B cell (primary cell): ENCODE data around the gene GALC. TPM values are rescaled to one million over a fixed set of nuclear protein-coding genes. Genes with fewer than 3 reads are reported as not detected.

ENCODE experiments used
- ATAC-seq: fragments of 200-7000 bp; cut with Tn5 transposase; one replicate; pipeline ENCODE4 v1.10.0; 2021; ENCODE audit warnings: low read depth, mild to moderate bottlenecking, moderate number of reproducible peaks, moderate library complexity
- CTCF ChIA-PET: fragments of 350-600 bp; sonication (Branson Sonifier 250); formaldehyde crosslinking; loops from one replicate; lab custom pipeline; 2021; ENCODE audit warnings: antibody characterized with exemption, inconsistent platforms; lab: Charles Lee
- POLR2A ChIA-PET: fragments of 350-600 bp; sonication (Branson Sonifier 250); formaldehyde crosslinking; loops from one replicate; lab custom pipeline; 2021; ENCODE audit warnings: antibody characterized with exemption; lab: Charles Lee
- DNase-seq: peaks from one replicate; pipeline ENCODE4 v3.0.0; 2013
- H2AFZ ChIP-seq: 2 replicates; pipeline ENCODE4 v1.6.1; 2012; ENCODE audit warnings: mild to moderate bottlenecking, low read depth, low read length; ENCODE audit not compliant: insufficient read depth, poor library complexity, severe bottlenecking
- H3K27ac ChIP-seq, 2 donors: 1 replicate in 1 of 2; 2 replicates in 1 of 2; pipeline ENCODE4 v1.5.1; 2012 to 2013; ENCODE audit warnings: low read length in 2 of 2, mild to moderate bottlenecking in 2 of 2, moderate library complexity in 1 of 2
- H3K27me3 ChIP-seq, 4 experiments: fragments of 200-600 bp in 1 of 4; sonication (generic) in 1 of 4; replicated peaks in 1 of 4; 1 replicate in 2 of 4; 2 replicates in 2 of 4; pipeline versions ENCODE4 v1.6.1 to v1.7.0; 2013 to 2016; ENCODE audit warnings: low read length in 3 of 4, mild to moderate bottlenecking in 2 of 4, mixed read lengths in 1 of 4, moderate library complexity in 1 of 4; ENCODE audit not compliant: insufficient read depth in 4 of 4, control insufficient read depth in 3 of 4; ENCODE audit errors: control extremely low read depth in 1 of 4
- H3K36me3 ChIP-seq, 2 experiments: replicated peaks in 1 of 2; 1 replicate in 1 of 2; 2 replicates in 1 of 2; pipeline versions ENCODE4 v1.6.1 to v1.7.1; 2013; ENCODE audit warnings: low read length in 1 of 2; ENCODE audit not compliant: insufficient read depth in 2 of 2, control insufficient read depth in 1 of 2; ENCODE audit errors: control extremely low read depth in 1 of 2, extremely low read depth in 1 of 2
- H3K4me1 ChIP-seq, 2 donors: fragments of 200-600 bp in 1 of 2; sonication (generic) in 1 of 2; 1 replicate in 1 of 2; 2 replicates in 1 of 2; pipeline versions ENCODE4 v1.5.1 to v1.6.1; 2013 to 2017; ENCODE audit warnings: low read length in 2 of 2; ENCODE audit not compliant: control insufficient read depth in 2 of 2, insufficient read depth in 2 of 2
- H3K4me2 ChIP-seq: replicated peaks from 2 replicates; pipeline ENCODE3; 2012; ENCODE audit warnings: mild to moderate bottlenecking, low read depth, low read length; ENCODE audit not compliant: poor library complexity, severe bottlenecking
- H3K4me3 ChIP-seq, 5 experiments: fragments of 200-600 bp in 1 of 5; sonication (generic) in 1 of 5; 1 replicate in 3 of 5; 2 replicates in 2 of 5; pipeline versions ENCODE4 v1.5.1 to v1.7.0; 2011 to 2016; ENCODE audit warnings: low read length in 4 of 5, mild to moderate bottlenecking in 4 of 5, low read depth in 2 of 5, control low read depth in 1 of 5, moderate library complexity in 1 of 5; ENCODE audit not compliant: insufficient read depth in 1 of 5; ENCODE audit errors: control extremely low read depth in 1 of 5, extremely low read depth in 1 of 5
- H3K79me2 ChIP-seq: fragments of 200-600 bp; sonication (generic); one replicate; pipeline ENCODE4 v1.6.0; 2016; ENCODE audit warnings: low read length; ENCODE audit not compliant: control insufficient read depth, insufficient read depth
- H3K9ac ChIP-seq: fragments of 200-600 bp; sonication (generic); 2 replicates; pipeline ENCODE4 v1.6.1; 2017; ENCODE audit warnings: mild to moderate bottlenecking, low read length, moderate library complexity
- H3K9me3 ChIP-seq, 3 donors: one replicate each; pipeline versions ENCODE4 v1.6.1 to v1.7.1; 2013; ENCODE audit warnings: low read length in 2 of 3; ENCODE audit not compliant: control insufficient read depth in 2 of 3, insufficient read depth in 1 of 3; ENCODE audit errors: control extremely low read depth in 1 of 3
- H4K20me1 ChIP-seq: 2 replicates; pipeline ENCODE4 v1.6.0; 2012; ENCODE audit warnings: mild to moderate bottlenecking, low read length; ENCODE audit not compliant: insufficient read depth, control insufficient read depth, poor library complexity, severe bottlenecking
- H3K27ac Mint-ChIP-seq: one replicate; pipeline ENCODE4 v1.8.0; 2021; ENCODE audit warnings: mixed read lengths
- H3K27me3 Mint-ChIP-seq: one replicate; pipeline ENCODE4 v1.8.0; 2021; ENCODE audit warnings: mixed read lengths
- H3K4me1 Mint-ChIP-seq: one replicate; pipeline ENCODE4 v1.8.0; 2021; ENCODE audit warnings: mixed read lengths
- H3K4me3 Mint-ChIP-seq: one replicate; pipeline ENCODE4 v1.8.0; 2021; ENCODE audit warnings: mixed read lengths
- H3K9me3 Mint-ChIP-seq: one replicate; pipeline ENCODE4 v1.8.0; 2022; ENCODE audit warnings: mixed read lengths; ENCODE audit not compliant: insufficient read depth
- EZH2 ChIP-seq: IDR thresholded peaks from 2 replicates; pipeline ENCODE4 v1.6.1; 2012; ENCODE audit warnings: borderline replicate concordance, low read depth, mild to moderate bottlenecking, moderate library complexity, low read length; ENCODE audit not compliant: insufficient read depth, poor library complexity, severe bottlenecking
- WGBS: methylation state at CpG from one replicate; pipeline ENCODE4 v1.1.5; 2013; ENCODE audit warnings: missing lambda C conversion rate; ENCODE audit not compliant: insufficient coverage; 5-methylcytosine and 5-hydroxymethylcytosine counted together
- intact Hi-C: fragments of 100-400 bp; cut with micrococcal nuclease; formaldehyde crosslinking; loops from one replicate; pipeline ENCODE4 v1.10.0; 2022
- polyA plus RNA-seq: library from polyadenylated mRNA; depleted of rRNA; stranded (reverse); fragments of >200 nt; gene quantifications from 2 replicates; pipeline ENCODE4 v1.2.3, GENCODE V29; 2012
- total RNA-seq, 2 donors: library from RNA; stranded (reverse); fragments of 120-200 nt in 1 of 2; gene quantifications; 1 replicate in 1 of 2; 2 replicates in 1 of 2; pipeline versions ENCODE4 v1.2.3 to v1.2.4, GENCODE V29; 2013 to 2022
- TF ChIP-seq, protein P1 (sequence below): fragments of 200-600 bp; IDR thresholded peaks from one replicate; pipeline ENCODE4 v1.8.0; 2022; ENCODE audit warnings: antibody characterized with exemption, mild to moderate bottlenecking

Gene GALC
- total and polyA plus RNA-seq, 2 donors (not counting 1 experiment from before 2014, with no cell fraction given), result 4.9 to 17.8 TPM

DNA sequence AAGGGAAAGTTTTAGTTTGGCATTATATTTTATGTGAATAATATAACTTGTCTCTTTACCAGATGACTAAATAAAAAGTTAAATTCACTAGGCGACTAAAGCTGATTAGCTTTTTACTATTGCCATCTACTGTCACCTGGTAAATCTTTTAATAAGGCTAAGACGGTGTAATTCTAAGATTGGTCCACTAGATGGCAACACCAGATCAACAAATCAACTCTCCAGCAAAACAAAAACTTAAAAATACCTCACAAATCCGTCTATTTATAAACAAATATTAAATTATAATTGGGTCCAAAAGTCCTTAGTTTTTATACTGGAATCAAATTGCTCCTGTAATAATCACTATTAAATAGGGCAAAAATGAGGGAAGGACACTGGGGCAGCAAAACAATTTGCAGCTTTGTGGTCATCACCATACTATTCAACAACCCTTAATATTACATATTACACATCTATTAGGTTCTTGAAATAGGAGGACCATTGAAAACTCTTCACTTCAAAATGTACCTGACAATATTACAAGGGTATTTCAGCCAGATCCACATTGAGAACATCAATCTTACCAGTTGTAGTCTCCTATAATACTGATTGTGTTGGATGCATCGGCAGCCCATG lies 47.9 kb downstream of the GALC start:
- Histone ChIP-seq H2AFZ (no peak overlapping the region), H4K20me1 (no peaks in the 10 kb centered on the region), H3K79me2 (no peaks in the 10 kb centered on the region), H3K27ac (no peak overlapping the region), H3K27me3 (no peaks in the 10 kb centered on the region), H3K4me1 (no peaks in the 10 kb centered on the region), H3K36me3 (peaks cover 2 to 12% of the 10 kb centered on the region in 2 experiments), H3K9ac (no peak overlapping the region), H3K4me2 (no peak overlapping the region), H3K9me3 (no peaks in the 10 kb centered on the region), H3K4me3 (no peak overlapping the region)
- no CpG with 5 or more reads among the region's 4 CpGs for WGBS
- Mint-ChIP-seq H3K4me1 (no peaks in the 10 kb centered on the region), H3K9me3 (no peaks in the 10 kb centered on the region), H3K27me3 (no peaks in the 10 kb centered on the region), H3K4me3 (no peak overlapping the region), H3K27ac (no peak overlapping the region)
- intact Hi-C loops, result loop anchor here (1.0 to 10.0 kb wide), 7 partner anchors 47 to 617 kb away; partner anchors contain the start of genes GALC, SPATA7 and ZC3H14
- DNase-seq (peak; percentile 68), ATAC-seq (peak; percentile 58)
- TF ChIP-seq, protein P1, sequence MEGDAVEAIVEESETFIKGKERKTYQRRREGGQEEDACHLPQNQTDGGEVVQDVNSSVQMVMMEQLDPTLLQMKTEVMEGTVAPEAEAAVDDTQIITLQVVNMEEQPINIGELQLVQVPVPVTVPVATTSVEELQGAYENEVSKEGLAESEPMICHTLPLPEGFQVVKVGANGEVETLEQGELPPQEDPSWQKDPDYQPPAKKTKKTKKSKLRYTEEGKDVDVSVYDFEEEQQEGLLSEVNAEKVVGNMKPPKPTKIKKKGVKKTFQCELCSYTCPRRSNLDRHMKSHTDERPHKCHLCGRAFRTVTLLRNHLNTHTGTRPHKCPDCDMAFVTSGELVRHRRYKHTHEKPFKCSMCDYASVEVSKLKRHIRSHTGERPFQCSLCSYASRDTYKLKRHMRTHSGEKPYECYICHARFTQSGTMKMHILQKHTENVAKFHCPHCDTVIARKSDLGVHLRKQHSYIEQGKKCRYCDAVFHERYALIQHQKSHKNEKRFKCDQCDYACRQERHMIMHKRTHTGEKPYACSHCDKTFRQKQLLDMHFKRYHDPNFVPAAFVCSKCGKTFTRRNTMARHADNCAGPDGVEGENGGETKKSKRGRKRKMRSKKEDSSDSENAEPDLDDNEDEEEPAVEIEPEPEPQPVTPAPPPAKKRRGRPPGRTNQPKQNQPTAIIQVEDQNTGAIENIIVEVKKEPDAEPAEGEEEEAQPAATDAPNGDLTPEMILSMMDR, result peak; percentile 89
- TF ChIP-seq EZH2, result no peak
- ChIA-PET CTCF (interaction anchor here (0.6 to 5.4 kb wide), 44 partner anchors 9 to 1082 kb away, joined by 3 to 149 read pairs (median 4); partner anchors contain the start of gene GALC), POLR2A (no interaction called here)

DNA sequence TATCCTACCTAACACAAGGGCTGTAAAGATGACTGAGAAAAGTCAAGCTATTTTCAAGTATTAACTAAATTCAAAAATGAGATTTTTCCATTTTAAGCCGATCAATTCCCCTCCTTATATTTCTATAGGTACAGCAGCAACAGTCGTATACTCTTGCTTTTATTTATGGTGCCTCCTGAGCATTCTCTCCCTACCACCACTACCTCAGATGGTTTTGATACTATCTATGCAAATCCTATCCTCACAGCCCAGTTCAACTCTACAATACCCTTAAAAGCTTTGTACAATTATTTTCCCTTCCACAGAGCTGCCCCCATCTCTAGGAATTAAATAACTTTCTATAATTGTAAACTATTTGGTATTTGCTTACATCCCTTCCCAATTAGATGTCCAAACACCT lies 52.1 kb downstream of the GALC start:
- H3K4me1 Mint-ChIP-seq, result peaks cover 5% of the 10 kb centered on the region
- Histone ChIP-seq H3K27ac (no peak overlapping the region), H3K27me3 (no peaks in the 10 kb centered on the region), H3K36me3 (peaks cover 0 to 15% of the 10 kb centered on the region in 2 experiments), H3K9ac (no peak overlapping the region), H4K20me1 (no peaks in the 10 kb centered on the region), H2AFZ (no peak overlapping the region), H3K4me3 (no peak overlapping the region), H3K79me2 (no peaks in the 10 kb centered on the region), H3K4me2 (no peak overlapping the region), H3K4me1 (peaks cover 0 to 4% of the 10 kb centered on the region in 2 donors), H3K9me3 (no peaks in the 10 kb centered on the region)
- DNase-seq, result no peak
- 93% methylated on average over 2 of the region's 2 CpGs for WGBS
- intact Hi-C loops, result loop anchor here (10.0 kb wide), 1 partner anchor 554 kb away; no protein-coding TSS in a partner anchor
- CTCF ChIA-PET, result interaction anchor here (0.7 to 3.8 kb wide), 4 partner anchors 12 to 440 kb away, joined by 3 to 20 read pairs (median 4); no protein-coding TSS in a partner anchor
- no peak overlapping the region for H3K4me3 Mint-ChIP-seq
- no peak overlapping the region for H3K27ac Mint-ChIP-seq
- H3K9me3 Mint-ChIP-seq, result no peaks in the 10 kb centered on the region
- TF ChIP-seq, protein P1, result no peak
- no peak for TF ChIP-seq EZH2
- H3K27me3 Mint-ChIP-seq, result no peaks in the 10 kb centered on the region
- ATAC-seq, result no peak
- POLR2A ChIA-PET, result no interaction called here
